Testis (tissue), 2 donors: ENCODE results near the gene CMTM5.

ENCODE experiments used
- POLR2A ChIP-seq: fragments of 450-650 bp; IDR thresholded peaks from one replicate; pipeline ENCODE4 v1.6.1; 2017; ENCODE audit warnings: antibody characterized with exemption, mild to moderate bottlenecking, moderate library complexity
- TF ChIP-seq, protein P1 (sequence below), 3 experiments: fragments of 450-650 bp in 2 of 3; fragments of 200-600 bp in 1 of 3; sonication (generic) in 1 of 3; IDR thresholded peaks; one replicate each; pipeline ENCODE4 v1.5.1; 2016 to 2019; ENCODE audit warnings: antibody characterized with exemption in 3 of 3, mild to moderate bottlenecking in 2 of 3, moderate library complexity in 1 of 3

DNA sequence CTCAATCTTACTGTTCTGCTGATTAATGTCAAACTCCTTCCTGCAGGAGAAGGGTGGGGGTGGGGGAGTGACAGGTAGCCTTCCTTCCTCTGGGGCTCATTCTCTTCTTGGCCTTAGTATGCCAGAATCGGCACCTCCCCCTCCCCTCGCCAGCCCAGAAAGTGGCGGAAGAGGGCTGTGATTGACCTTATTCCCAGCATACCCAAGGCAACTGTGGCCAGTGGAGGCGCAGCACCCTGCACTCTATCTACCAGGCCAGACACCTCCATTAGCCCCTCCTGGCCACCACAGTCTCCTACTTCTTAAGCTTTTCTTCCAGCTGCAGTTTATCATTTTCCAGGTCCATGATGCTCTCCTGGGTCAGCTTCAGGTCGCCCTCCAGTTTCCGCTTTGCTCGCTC, 15.8 kb downstream of the CMTM5 start:
- TF ChIP-seq, protein P1, sequence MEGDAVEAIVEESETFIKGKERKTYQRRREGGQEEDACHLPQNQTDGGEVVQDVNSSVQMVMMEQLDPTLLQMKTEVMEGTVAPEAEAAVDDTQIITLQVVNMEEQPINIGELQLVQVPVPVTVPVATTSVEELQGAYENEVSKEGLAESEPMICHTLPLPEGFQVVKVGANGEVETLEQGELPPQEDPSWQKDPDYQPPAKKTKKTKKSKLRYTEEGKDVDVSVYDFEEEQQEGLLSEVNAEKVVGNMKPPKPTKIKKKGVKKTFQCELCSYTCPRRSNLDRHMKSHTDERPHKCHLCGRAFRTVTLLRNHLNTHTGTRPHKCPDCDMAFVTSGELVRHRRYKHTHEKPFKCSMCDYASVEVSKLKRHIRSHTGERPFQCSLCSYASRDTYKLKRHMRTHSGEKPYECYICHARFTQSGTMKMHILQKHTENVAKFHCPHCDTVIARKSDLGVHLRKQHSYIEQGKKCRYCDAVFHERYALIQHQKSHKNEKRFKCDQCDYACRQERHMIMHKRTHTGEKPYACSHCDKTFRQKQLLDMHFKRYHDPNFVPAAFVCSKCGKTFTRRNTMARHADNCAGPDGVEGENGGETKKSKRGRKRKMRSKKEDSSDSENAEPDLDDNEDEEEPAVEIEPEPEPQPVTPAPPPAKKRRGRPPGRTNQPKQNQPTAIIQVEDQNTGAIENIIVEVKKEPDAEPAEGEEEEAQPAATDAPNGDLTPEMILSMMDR (IDR thresholded peaks at IDR 0.05) = no peak
- TF ChIP-seq POLR2A = no peak
